ENCODE data around the gene PRR15. TPM values are rescaled to one million over a fixed set of nuclear protein-coding genes. Genes with fewer than 3 reads are reported as not detected.

Gene PRR15
- total and polyA plus RNA-seq, 2 experiments from 2014 or later: 42.0 to 47.4 TPM

- Histone ChIP-seq H3K27me3 (no peaks in the 10 kb centered on the region), H2AFZ (no peak overlapping the region), H3K4me3 (peak overlapping the region; percentile 90), H3K9me2 (replicated peaks; ENCODE audit: insufficient read depth) (no peaks in the 10 kb centered on the region), H4K20me1 (ENCODE audit: insufficient read depth, poor library complexity, severe bottlenecking) (no peaks in the 10 kb centered on the region), H3K9me3 (ENCODE audit: low read depth) (no peaks in the 10 kb centered on the region), H3K4me2 (peak overlapping the region; percentile 82), H3K4me1 (ENCODE audit: insufficient read depth) (peaks cover 4% of the 10 kb centered on the region), H3K79me2 (peaks cover 26% of the 10 kb centered on the region), H3K27ac (peak overlapping the region; percentile 95), H3K36me3 (replicated peaks; ENCODE audit: insufficient read depth, low read depth) (no peaks in the 10 kb centered on the region)
- DNase-seq (ENCODE audit: low spot score): no peak
- TF ChIP-seq EZH2phosphoT487 (IDR thresholded peaks at IDR 0.05; ENCODE audit: low read depth, severe bottlenecking, unreplicated experiment) (no peak), CTCF (IDR thresholded peaks at IDR 0.05; ENCODE audit: poor library complexity) (no peak), EZH2 (IDR thresholded peaks at IDR 0.05; ENCODE audit: borderline replicate concordance) (no peak)
- WGBS (ENCODE audit: low lambda C conversion rate, missing lambda C conversion rate): 80% methylated on average over 13 of the region's 13 CpGs
These were observed 2.0 kb downstream of the PRR15 start for GRCh38 chr7:29565634-29565981.

GRCh38 chr7:29565982-29566746 is 2.5 kb downstream of the PRR15 start:
- H3K27ac ChIP-seq: peak overlapping the region; percentile 95

GRCh38 chr7:29567174-29567573 is 3.5 kb downstream of the PRR15 start:
- Histone ChIP-seq H3K79me2 (peaks cover 26% of the 10 kb centered on the region), H3K9me2 (replicated peaks; ENCODE audit: insufficient read depth) (no peaks in the 10 kb centered on the region), H3K4me2 (peak overlapping the region; percentile 82), H3K27me3 (no peaks in the 10 kb centered on the region), H2AFZ (no peak overlapping the region), H3K9me3 (ENCODE audit: low read depth) (no peaks in the 10 kb centered on the region), H3K4me1 (ENCODE audit: insufficient read depth) (peaks cover 4% of the 10 kb centered on the region), H4K20me1 (ENCODE audit: insufficient read depth, poor library complexity, severe bottlenecking) (no peaks in the 10 kb centered on the region), H3K4me3 (no peak overlapping the region), H3K27ac (peak overlapping the region; percentile 46), H3K36me3 (replicated peaks; ENCODE audit: insufficient read depth, low read depth) (no peaks in the 10 kb centered on the region)
- TF ChIP-seq CTCF (IDR thresholded peaks at IDR 0.05; ENCODE audit: poor library complexity): no peak
- TF ChIP-seq EZH2 (IDR thresholded peaks at IDR 0.05; ENCODE audit: borderline replicate concordance): no peak
- TF ChIP-seq EZH2phosphoT487 (IDR thresholded peaks at IDR 0.05; ENCODE audit: low read depth, severe bottlenecking, unreplicated experiment): no peak
- peak; percentile 38 for DNase-seq (ENCODE audit: low spot score)
- WGBS (ENCODE audit: low lambda C conversion rate, missing lambda C conversion rate): 54% methylated on average over 2 of the region's 2 CpGs

More at GRCh38 chr7:29565982-29566746, 2.5 kb downstream of the PRR15 start:
- Histone ChIP-seq H3K9me3 (ENCODE audit: low read depth) (no peaks in the 10 kb centered on the region), H3K27me3 (no peaks in the 10 kb centered on the region), H3K36me3 (replicated peaks; ENCODE audit: insufficient read depth, low read depth) (no peaks in the 10 kb centered on the region), H4K20me1 (ENCODE audit: insufficient read depth, poor library complexity, severe bottlenecking) (no peaks in the 10 kb centered on the region), H3K4me1 (ENCODE audit: insufficient read depth) (peaks cover 4% of the 10 kb centered on the region), H3K9me2 (replicated peaks; ENCODE audit: insufficient read depth) (no peaks in the 10 kb centered on the region), H2AFZ (no peak overlapping the region), H3K79me2 (peaks cover 26% of the 10 kb centered on the region), H3K4me3 (no peak overlapping the region), H3K4me2 (peak overlapping the region; percentile 82)
- TF ChIP-seq EZH2phosphoT487 (IDR thresholded peaks at IDR 0.05; ENCODE audit: low read depth, severe bottlenecking, unreplicated experiment) (no peak), EZH2 (IDR thresholded peaks at IDR 0.05; ENCODE audit: borderline replicate concordance) (no peak), CTCF (IDR thresholded peaks at IDR 0.05; ENCODE audit: poor library complexity) (no peak)
- WGBS (ENCODE audit: low lambda C conversion rate, missing lambda C conversion rate): 89% methylated on average over 50 of the region's 56 CpGs
- DNase-seq (ENCODE audit: low spot score): no peak
